ENCODE measurements around the gene PDE6B.
"Not testable (repeated sequence)": the region's sequence is repeated elsewhere in the genome, so short reads cannot be mapped to it uniquely, and the experiment has no call there.

Gene PDE6B

DNA sequence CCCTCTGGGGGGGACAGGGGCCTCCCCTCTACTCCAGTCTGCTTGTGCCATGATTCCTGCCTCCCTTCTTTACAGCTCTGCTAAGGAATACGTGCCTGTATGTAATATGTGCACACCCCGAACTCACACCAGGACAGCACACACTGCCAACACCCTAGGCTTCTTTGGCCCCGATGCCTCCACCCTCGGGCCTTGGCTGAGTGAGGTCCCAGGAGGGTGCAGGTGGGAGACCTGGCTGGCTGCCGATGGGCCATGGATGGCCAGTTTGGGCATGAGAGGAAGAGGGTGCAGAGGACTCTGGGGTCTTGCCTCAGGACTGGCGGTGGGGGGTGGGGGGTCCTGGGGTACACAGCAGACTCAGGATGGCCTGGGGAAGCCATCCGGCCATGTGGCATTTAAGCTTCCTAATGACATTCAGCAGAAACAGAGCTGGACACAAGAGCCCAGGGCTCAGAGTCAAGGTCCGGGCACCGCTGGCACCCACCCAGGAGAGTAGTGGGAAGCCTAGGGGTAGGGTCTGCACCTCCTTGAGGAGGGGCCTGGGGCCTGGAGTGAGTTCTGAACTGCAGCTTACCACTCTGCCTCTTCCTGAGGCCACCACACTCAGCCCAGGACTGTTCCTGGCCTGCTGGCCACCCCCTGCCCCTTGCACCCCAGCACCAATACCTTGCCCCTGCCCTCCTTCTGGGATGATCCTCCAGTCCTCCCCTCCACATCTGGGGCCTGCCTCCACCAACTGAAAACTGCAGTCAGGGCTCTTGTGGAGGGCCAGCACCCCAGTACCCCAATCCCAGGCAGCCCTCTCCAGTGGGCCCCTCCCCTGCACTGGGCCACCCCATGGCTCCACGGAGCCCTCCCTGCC, 78.2 kb downstream of the PDE6B start:
- no peak for DNase-seq (ENCODE audit: low read depth in 1 of 2, low spot score in 1 of 2)
- no peak for TF ChIP-seq JUND (IDR thresholded peaks at IDR 0.05; ENCODE audit: low read depth)
- in situ Hi-C loops (cut with HindIII; ENCODE audit: low pct_unique_long_range_greater_than_20kb, low sequenced_read_pairs) = no loop called here

DNA sequence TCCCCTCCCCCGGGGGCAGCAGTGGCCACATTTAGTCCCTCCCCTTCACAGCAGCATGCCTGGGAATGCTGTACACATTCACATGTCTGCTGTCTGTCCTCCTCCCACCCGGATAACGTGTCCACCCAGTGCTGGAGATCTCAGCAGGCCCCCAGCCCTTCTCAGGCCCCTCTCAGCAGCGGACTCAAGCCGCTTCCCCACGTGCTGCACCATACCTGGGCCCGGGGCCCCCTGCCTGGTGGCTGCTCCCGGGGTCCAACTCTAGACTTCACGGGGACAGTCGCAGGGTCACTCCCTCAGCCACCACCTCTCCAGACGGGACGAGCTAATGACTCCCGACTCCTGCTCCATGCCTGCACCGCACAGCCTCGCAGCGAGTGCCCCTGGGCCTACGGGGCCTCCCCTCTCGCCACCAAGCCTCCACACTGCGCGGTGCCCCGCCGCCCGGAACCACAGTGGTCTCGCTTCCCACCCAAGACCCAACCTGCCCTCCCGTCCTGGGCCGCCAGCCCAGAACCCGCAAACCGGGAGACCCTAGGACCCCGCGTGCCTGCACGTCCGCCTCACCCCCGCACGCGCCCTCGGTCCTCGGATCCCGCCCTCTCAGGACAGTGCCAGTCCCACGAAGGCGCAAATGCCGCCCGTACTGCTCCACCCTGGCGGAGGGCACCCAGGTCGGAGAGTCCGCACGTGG, 79.0 kb downstream of the PDE6B start:
- no peak for TF ChIP-seq JUND (IDR thresholded peaks at IDR 0.05; ENCODE audit: low read depth)
- in situ Hi-C loops (cut with HindIII; ENCODE audit: low pct_unique_long_range_greater_than_20kb, low sequenced_read_pairs) = no loop called here
- no peak for DNase-seq (ENCODE audit: low read depth in 1 of 2, low spot score in 1 of 2)

DNA sequence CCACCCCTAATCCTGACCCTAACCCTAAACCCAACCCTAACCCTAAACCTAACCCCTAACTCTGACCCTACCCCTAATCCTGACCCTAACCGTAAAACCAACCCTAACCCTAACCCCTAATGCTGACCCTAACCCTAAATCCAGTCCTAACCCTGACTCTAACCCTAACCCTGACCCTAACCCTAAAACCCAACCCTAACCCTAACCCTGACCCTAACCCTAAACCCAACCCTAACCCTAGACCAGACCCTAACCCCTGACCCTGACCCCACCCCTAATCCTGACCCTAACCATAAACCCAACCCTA, 79.6 kb downstream of the PDE6B start:
- in situ Hi-C loops (cut with HindIII; ENCODE audit: low pct_unique_long_range_greater_than_20kb, low sequenced_read_pairs) = no loop called here
- TF ChIP-seq JUND (IDR thresholded peaks at IDR 0.05; ENCODE audit: low read depth) = no peak
- DNase-seq (ENCODE audit: low read depth in 1 of 2, low spot score in 1 of 2) = no peak

DNA sequence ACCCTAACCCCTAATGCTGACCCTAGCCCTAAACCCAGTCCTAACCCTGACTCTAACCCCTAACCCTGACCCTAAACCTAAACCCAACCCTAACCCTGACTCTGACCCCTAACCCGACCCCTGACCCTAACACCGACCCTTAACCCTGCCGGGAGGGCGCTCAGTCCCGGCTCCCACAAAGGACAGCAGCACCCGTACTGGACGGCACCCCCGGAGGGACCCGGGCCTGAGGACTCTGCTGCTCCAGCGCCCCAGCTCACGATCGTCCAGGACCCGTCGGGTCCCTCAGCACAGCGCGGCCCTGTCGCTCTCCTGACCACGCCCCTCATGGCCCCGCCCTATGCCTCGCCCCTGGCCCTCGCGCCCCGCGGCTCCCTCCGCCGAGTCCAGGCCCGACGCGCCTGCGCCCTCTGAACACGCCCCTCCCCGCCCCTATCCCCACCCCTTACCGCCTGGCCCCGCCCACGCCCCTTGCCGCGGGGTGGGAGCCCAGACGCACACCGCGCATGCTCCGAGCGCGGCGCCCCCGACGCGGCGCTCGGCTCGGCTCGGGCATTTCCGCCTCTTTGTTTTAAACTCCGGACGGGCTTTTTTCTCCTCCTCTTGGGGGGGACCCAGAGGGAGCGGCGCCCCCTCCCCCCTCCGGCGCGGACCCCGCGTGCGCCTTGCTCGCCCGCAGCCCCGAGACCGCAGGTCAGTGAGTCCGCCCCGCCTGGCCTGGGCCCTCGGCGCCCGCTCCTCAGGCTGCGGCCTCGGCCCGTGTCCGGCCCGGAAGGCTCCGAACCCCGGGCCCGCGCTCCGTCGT, 80.1 kb downstream of the PDE6B start, which contains the start of gene PCGF3:
Gene PCGF3, plus strand, starts transcription at position 555 of the 805 bp plus-strand sequence. CDS start 27,849 bp downstream, outside the sequence.
- in situ Hi-C loops (cut with HindIII; ENCODE audit: low pct_unique_long_range_greater_than_20kb, low sequenced_read_pairs) = no loop called here
- DNase-seq (ENCODE audit: low read depth in 1 of 2, low spot score in 1 of 2) = peak; percentile 96 to 97
- TF ChIP-seq JUND (IDR thresholded peaks at IDR 0.05; ENCODE audit: low read depth) = no peak

DNA sequence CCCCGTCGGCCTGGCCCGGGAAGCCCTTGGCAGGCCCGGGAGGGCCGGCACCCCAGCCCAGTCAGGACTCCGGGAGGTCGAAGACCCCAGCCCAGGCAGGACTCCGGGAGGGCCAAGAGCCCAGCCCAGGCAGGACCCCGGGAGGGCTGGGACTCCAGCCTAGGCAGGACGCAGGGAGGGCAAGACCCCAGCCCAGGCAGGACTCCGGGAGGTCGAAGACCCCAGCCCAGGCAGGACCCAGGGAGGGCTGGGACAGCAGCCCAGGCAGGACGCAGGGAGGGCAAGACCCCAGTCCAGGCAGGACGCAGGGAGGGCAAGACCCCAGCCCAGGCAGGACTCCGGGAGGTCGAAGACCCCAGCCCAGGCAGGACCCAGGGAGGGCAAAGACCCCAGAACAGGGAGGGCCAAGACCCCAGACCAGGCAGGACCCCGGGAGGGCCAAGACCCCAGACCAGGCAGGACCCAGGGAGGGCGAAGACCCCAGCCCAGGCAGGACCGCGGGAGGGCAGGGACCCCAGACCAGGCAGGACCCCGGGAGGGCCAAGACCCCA, 80.8 kb downstream of the PDE6B start:
- DNase-seq (ENCODE audit: low read depth in 1 of 2, low spot score in 1 of 2); in situ Hi-C loops (cut with HindIII; ENCODE audit: low pct_unique_long_range_greater_than_20kb, low sequenced_read_pairs): not testable (repeated sequence)

DNA sequence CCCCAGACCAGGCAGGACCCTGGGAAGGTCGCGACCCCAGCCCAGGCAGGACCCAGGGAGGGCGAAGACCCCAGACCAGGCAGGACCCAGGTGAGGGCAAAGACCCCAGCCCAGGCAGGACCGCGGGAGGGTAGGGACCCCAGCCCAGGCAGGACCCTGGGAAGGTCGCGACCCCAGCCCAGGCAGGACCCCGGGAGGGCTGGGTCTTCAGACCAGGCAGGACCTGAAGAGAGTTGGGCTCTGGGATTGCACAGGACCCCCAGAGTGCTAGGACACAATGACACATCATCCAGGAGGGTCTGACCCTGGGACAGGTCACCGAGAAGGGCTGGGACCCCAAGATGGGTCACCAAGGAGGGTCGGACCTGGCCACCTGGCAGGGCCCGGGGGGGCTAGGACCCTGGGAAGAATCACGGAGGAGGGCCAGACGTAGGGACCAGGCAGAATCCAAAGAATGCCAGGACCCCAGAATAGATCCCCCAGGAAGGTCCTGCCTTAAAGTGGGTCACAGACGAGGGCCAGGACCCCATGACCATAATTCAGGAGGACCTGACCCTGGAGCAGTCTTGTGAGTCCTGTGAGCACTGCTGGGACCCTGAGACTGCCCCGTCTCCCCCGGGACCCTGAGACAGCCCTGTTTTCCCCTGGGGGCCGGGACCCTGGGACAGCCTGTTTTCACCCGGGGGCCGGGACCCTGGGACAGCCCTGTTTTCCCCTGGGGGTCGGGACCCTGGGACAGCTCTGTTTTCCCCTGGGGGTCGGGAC, 81.6 kb downstream of the PDE6B start:
- no peak for TF ChIP-seq JUND (IDR thresholded peaks at IDR 0.05; ENCODE audit: low read depth)
- no peak for DNase-seq (ENCODE audit: low read depth in 1 of 2, low spot score in 1 of 2)
- in situ Hi-C loops (cut with HindIII; ENCODE audit: low pct_unique_long_range_greater_than_20kb, low sequenced_read_pairs) = no loop called here

DNA sequence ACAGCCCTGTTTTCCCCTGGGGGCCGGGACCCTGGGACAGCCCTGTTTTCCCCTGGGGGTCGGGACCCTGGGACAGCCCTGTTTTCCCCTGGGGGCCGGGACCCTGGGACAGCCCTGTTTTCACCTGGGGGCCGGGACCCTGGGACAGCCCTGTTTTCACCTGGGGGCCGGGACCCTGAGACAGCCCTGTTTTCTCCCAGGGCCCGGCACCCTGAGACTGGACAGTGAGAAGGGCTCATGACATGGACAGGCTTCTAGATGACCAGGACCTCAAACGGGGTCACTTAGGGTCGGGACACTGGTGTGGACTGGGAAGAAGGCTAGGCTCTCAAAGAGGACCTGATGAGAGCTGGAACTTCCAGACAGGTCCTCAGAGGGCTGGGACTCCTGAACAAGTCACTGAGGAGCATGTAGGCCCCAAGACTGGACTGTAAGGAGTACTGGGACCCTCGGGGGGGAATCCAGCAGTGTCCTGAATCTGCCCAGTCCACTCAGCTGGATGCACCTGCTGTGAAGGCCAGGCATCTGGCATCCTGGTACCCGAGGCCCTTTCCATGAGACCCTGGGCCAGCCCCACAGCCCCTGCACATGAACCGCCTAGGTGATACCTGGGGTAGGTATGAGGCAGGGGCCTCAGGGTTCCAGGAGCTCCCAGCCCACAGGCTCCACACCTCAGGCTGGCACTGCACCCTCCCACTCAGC, 82.7 kb downstream of the PDE6B start:
- in situ Hi-C loops (cut with HindIII; ENCODE audit: low pct_unique_long_range_greater_than_20kb, low sequenced_read_pairs) = no loop called here
- DNase-seq (ENCODE audit: low read depth in 1 of 2, low spot score in 1 of 2) = no peak
- no peak for TF ChIP-seq JUND (IDR thresholded peaks at IDR 0.05; ENCODE audit: low read depth)

DNA sequence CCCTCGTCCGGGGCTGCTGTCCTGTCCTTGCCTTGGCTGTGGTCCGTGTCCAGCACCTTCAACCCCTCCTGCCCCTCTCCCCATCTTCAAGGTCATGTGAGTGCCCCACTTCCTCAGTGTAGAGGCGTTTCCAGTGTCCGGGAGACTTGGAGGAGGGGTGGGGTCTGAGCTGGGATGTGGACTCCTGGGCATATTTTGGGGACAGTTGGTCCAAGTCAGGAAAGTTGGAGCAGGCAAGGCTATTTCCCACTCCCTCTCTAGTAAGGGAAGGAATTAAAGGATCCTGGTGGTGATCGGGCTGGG, 83.2 kb downstream of the PDE6B start:
- in situ Hi-C loops (cut with HindIII; ENCODE audit: low pct_unique_long_range_greater_than_20kb, low sequenced_read_pairs) = no loop called here
- no peak for DNase-seq (ENCODE audit: low read depth in 1 of 2, low spot score in 1 of 2)
- no peak for TF ChIP-seq JUND (IDR thresholded peaks at IDR 0.05; ENCODE audit: low read depth)

DNA sequence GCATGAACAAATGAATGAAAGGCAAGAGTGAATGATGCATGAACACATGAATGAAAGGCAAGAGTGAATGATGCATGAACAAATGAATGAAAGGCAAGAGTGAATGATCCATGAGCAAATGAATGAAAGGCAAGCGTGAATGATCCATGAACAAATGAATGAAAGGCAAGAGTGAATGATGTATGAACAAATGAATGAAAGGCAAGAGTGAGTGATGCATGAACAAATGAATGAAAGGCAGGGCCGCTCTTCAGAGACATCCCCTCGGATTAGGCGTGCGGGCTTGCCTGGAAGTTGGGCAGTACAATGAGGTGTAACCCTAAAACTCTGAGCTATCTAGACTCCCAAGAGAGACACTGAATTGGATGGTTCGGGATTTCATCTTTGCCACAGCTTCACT, 84.0 kb downstream of the PDE6B start:
- in situ Hi-C loops (cut with HindIII; ENCODE audit: low pct_unique_long_range_greater_than_20kb, low sequenced_read_pairs) = no loop called here
- no peak for DNase-seq (ENCODE audit: low read depth in 1 of 2, low spot score in 1 of 2)
- TF ChIP-seq JUND (IDR thresholded peaks at IDR 0.05; ENCODE audit: low read depth) = no peak

DNA sequence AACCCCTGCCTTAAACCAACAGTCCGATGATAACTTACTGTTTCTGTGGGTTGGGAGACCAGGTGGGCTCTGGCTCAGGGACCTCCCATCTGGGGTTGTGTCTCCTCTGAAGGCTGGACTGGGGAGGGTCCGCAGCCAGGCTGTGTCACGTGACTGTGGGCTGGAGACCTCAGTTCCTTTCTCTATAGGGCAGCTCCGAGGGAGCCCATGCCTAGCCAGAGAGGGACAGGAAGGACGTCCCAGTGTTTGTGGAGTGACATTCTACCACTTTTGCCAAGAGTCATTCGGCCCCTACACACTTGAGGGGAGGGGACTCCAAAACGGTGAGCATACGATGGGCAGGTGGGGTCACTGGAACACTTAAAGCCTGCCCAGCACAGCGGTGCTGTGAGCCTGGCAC, 84.7 kb downstream of the PDE6B start:
- in situ Hi-C loops (cut with HindIII; ENCODE audit: low pct_unique_long_range_greater_than_20kb, low sequenced_read_pairs) = no loop called here
- no peak for TF ChIP-seq JUND (IDR thresholded peaks at IDR 0.05; ENCODE audit: low read depth)

DNA sequence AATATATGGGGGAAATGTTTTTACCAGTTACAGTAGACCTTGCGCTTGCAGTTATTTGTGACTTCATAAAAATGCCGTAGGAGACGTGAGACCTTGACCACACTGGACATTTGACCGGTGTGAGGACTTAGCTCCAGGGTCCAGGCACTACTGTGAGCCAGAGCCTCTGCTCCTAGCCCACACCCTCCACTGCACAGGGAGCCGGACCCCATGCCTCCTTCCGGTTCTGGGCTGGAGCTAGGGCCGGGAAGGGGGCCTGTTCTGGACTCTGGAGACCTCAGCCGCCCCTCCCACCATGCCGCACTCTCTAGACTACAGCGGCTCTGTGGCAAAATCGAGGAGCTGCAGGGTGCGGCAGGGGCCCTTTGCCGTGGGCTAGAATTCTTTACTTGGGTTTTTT, 85.5 kb downstream of the PDE6B start:
- in situ Hi-C loops (cut with HindIII; ENCODE audit: low pct_unique_long_range_greater_than_20kb, low sequenced_read_pairs) = no loop called here
- no peak for DNase-seq (ENCODE audit: low read depth in 1 of 2, low spot score in 1 of 2)
- no peak for TF ChIP-seq JUND (IDR thresholded peaks at IDR 0.05; ENCODE audit: low read depth)

More for the DNA sequence above, 84.7 kb downstream of the PDE6B start:
- DNase-seq (ENCODE audit: low read depth in 1 of 2, low spot score in 1 of 2) = no peak
